GM12864 (cell line): ENCODE measurements around the gene PGM1.

Experiments used
- DNase-seq: peaks from one replicate; pipeline ENCODE4 v3.0.0-alpha.2; 2011; ENCODE audit warnings: low read depth
- H3K4me3 ChIP-seq: 2 replicates; pipeline ENCODE4 v1.5.1; 2011; ENCODE audit warnings: mild to moderate bottlenecking, low read depth, low read length, control low read depth
- TF ChIP-seq, protein P1 (sequence below): IDR thresholded peaks from 2 replicates; pipeline ENCODE4 v1.5.1; 2011; ENCODE audit warnings: low read depth, mild to moderate bottlenecking, moderate library complexity, low read length, control low read depth, inconsistent platforms; ENCODE audit errors: missing control alignments

The PGM1 gene

GRCh38 chr1:63705078-63705477 is 111.9 kb downstream of the PGM1 start:
- TF ChIP-seq, protein P1, sequence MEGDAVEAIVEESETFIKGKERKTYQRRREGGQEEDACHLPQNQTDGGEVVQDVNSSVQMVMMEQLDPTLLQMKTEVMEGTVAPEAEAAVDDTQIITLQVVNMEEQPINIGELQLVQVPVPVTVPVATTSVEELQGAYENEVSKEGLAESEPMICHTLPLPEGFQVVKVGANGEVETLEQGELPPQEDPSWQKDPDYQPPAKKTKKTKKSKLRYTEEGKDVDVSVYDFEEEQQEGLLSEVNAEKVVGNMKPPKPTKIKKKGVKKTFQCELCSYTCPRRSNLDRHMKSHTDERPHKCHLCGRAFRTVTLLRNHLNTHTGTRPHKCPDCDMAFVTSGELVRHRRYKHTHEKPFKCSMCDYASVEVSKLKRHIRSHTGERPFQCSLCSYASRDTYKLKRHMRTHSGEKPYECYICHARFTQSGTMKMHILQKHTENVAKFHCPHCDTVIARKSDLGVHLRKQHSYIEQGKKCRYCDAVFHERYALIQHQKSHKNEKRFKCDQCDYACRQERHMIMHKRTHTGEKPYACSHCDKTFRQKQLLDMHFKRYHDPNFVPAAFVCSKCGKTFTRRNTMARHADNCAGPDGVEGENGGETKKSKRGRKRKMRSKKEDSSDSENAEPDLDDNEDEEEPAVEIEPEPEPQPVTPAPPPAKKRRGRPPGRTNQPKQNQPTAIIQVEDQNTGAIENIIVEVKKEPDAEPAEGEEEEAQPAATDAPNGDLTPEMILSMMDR, result no peak
- DNase-seq, result no peak
- H3K4me3 ChIP-seq, result no peak overlapping the region

GRCh38 chr1:63709267-63709828 is 116.1 kb downstream of the PGM1 start:
- TF ChIP-seq, protein P1, result no peak
- DNase-seq, result no peak
- no peak overlapping the region for H3K4me3 ChIP-seq
